PC-9 (cell line): ENCODE measurements around the gene KIF7. TPM values are rescaled to one million over a fixed set of nuclear protein-coding genes. Genes with fewer than 3 reads are reported as not detected.

Experiments
- BruUV-seq: library from RNA; stranded (reverse); fragments of 400-500 nt; replicated peaks from 2 replicates; lab custom pipeline; 2021; lab: Mats Ljungman, UMichigan
- CTCF ChIA-PET: fragments of 300-600 bp; sonication (Branson Sonifier 250); formaldehyde crosslinking; loops from one replicate; lab custom pipeline; 2022; ENCODE audit warnings: antibody characterized with exemption; lab: Charles Lee
- POLR2A ChIA-PET: fragments of 300-600 bp; sonication (Branson Sonifier 250); formaldehyde crosslinking; loops from one replicate; lab custom pipeline; 2022; ENCODE audit warnings: antibody characterized with exemption; ENCODE audit not compliant: unreplicated experiment; lab: Charles Lee
- DNase-seq, 2 experiments: peaks; one replicate each; pipeline versions ENCODE4 v3.0.0 to v3.0.0-alpha.2; 2015 to 2022; ENCODE audit warnings: mixed read lengths in 1 of 2
- H2AFZ ChIP-seq: fragments of 200-600 bp; sonication (generic); 2 replicates; pipeline ENCODE4 v1.8.1; 2017; ENCODE audit warnings: antibody characterized with exemption
- H3F3A ChIP-seq: fragments of 200-600 bp; sonication (generic); 2 replicates; pipeline ENCODE4 v1.8.1; 2017; ENCODE audit warnings: antibody characterized with exemption, mild to moderate bottlenecking, low read depth; ENCODE audit not compliant: insufficient read depth
- H3K27ac ChIP-seq: fragments of 200-600 bp; sonication (generic); 2 replicates; pipeline ENCODE4 v1.6.1; 2016; ENCODE audit warnings: mixed run types
- H3K27me3 ChIP-seq: fragments of 200-600 bp; sonication (generic); 2 replicates; pipeline ENCODE4 v1.6.1; 2016; ENCODE audit warnings: low read depth, mixed run types; ENCODE audit not compliant: insufficient read depth
- H3K36me3 ChIP-seq: fragments of 200-600 bp; sonication (generic); 2 replicates; pipeline ENCODE4 v1.6.1; 2016; ENCODE audit warnings: low read depth, mixed run types
- H3K4me1 ChIP-seq: fragments of 200-600 bp; sonication (generic); replicated peaks from 2 replicates; pipeline ENCODE4 v1.6.1; 2016; ENCODE audit warnings: mixed run types; ENCODE audit not compliant: insufficient read depth
- H3K4me2 ChIP-seq: fragments of 200-600 bp; sonication (generic); 2 replicates; pipeline ENCODE4 v1.6.1; 2017; ENCODE audit warnings: mixed run types
- H3K4me3 ChIP-seq: fragments of 200-600 bp; sonication (generic); 2 replicates; pipeline ENCODE4 v1.6.1; 2016; ENCODE audit warnings: mixed run types
- H3K79me2 ChIP-seq: fragments of 200-600 bp; sonication (generic); 2 replicates; pipeline ENCODE4 v1.6.1; 2017; ENCODE audit warnings: low read depth, mixed run types
- H3K9me2 ChIP-seq: fragments of 200-600 bp; sonication (generic); 2 replicates; pipeline ENCODE4 v1.8.1; 2017; ENCODE audit warnings: mild to moderate bottlenecking; ENCODE audit not compliant: insufficient read depth
- H3K9me3 ChIP-seq: fragments of 200-600 bp; sonication (generic); 2 replicates; pipeline ENCODE4 v1.8.1; 2016; ENCODE audit warnings: low read depth; ENCODE audit not compliant: insufficient read depth
- H4K20me1 ChIP-seq: fragments of 200-600 bp; sonication (generic); 2 replicates; pipeline ENCODE4 v1.8.1; 2017; ENCODE audit not compliant: insufficient read depth
- EZH2 ChIP-seq: fragments of 200-600 bp; sonication (generic); IDR thresholded peaks from 2 replicates; pipeline ENCODE4 v1.8.0; 2017; ENCODE audit warnings: antibody characterized with exemption, low read depth
- intact Hi-C: fragments of 100-400 bp; cut with micrococcal nuclease; formaldehyde crosslinking; loops from one replicate; pipeline ENCODE4 v1.10.0; 2022; ENCODE audit not compliant: unreplicated experiment
- total RNA-seq: library from RNA; stranded (reverse); gene quantifications from 2 replicates; pipeline ENCODE4 v1.2.3, GENCODE V29; 2021
- TF ChIP-seq, protein P1 (sequence below): fragments of 200-600 bp; sonication (generic); conservative IDR thresholded peaks from 2 replicates; pipeline ENCODE4 v1.6.1; 2017; ENCODE audit warnings: mixed run types, antibody characterized with exemption, mild to moderate bottlenecking, moderate library complexity

The KIF7 gene
- total RNA-seq, 1 experiment from 2014 or later: 13.3 TPM

DNA sequence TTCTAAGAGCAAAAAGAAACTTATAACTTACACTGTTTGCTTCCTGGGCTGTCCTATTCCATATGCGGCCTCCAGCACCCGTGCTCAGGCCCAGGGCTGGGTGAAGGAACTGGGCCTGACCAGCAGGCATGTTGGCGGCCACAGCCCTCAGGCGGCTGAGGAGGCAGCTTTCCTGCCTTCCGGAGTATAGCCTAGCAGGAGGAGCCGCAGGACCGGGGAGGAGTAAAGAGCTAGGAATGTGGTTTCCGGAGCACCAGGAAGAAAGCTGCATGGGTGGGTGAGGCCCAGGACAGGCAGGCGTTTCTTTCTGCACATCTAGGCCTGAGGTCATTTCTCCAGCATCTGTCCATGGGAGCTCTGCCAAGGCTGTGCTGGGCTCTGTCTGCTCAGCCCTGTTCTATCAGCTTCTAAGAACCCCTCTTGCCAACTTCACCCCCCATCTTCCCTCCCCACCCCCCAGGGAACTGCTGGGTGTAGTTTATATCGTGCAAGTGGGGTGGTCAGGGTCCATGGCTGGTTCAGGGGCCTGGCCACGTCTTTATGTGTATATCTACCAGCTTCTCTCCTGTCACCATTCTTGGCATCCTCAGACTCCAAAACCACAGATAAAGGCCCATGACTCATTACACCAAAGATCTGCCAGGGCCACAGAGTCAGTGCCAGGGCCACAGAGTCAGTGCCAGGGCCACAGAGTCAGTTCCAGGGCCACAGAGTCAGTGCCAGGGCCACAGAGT is 7.8 kb upstream of the KIF7 start:
- peak overlapping the region; percentile 55 for H3K4me3 ChIP-seq
- TF ChIP-seq, protein P1, sequence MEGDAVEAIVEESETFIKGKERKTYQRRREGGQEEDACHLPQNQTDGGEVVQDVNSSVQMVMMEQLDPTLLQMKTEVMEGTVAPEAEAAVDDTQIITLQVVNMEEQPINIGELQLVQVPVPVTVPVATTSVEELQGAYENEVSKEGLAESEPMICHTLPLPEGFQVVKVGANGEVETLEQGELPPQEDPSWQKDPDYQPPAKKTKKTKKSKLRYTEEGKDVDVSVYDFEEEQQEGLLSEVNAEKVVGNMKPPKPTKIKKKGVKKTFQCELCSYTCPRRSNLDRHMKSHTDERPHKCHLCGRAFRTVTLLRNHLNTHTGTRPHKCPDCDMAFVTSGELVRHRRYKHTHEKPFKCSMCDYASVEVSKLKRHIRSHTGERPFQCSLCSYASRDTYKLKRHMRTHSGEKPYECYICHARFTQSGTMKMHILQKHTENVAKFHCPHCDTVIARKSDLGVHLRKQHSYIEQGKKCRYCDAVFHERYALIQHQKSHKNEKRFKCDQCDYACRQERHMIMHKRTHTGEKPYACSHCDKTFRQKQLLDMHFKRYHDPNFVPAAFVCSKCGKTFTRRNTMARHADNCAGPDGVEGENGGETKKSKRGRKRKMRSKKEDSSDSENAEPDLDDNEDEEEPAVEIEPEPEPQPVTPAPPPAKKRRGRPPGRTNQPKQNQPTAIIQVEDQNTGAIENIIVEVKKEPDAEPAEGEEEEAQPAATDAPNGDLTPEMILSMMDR: no peak
- H3K4me2 ChIP-seq: peak overlapping the region; percentile 89
- peaks cover 26% of the 10 kb centered on the region for H3K4me1 ChIP-seq
- peaks cover 8% of the 10 kb centered on the region for H3K79me2 ChIP-seq
- no peaks in the 10 kb centered on the region for H3K27me3 ChIP-seq
- ChIA-PET POLR2A (interaction anchor here (0.7 to 0.9 kb wide), 5 partner anchors 17 to 396 kb away, joined by 3 to 7 read pairs (median 4); no protein-coding TSS in a partner anchor), CTCF (interaction anchor here (0.7 kb wide), 1 partner anchor 212 kb away, joined by 3 read pairs; no protein-coding TSS in a partner anchor)
- H3K36me3 ChIP-seq: no peaks in the 10 kb centered on the region
- BruUV-seq: no TSS peak
- intact Hi-C loops: loop anchor here (1.0 kb wide), 1 partner anchor 27 kb away; the partner anchor contains the start of genes PEX11A and WDR93
- peak overlapping the region; percentile 83 for H2AFZ ChIP-seq
- H4K20me1 ChIP-seq: no peaks in the 10 kb centered on the region
- no peaks in the 10 kb centered on the region for H3K9me3 ChIP-seq
- no peaks in the 10 kb centered on the region for H3K9me2 ChIP-seq
- H3F3A ChIP-seq: peaks cover 17% of the 10 kb centered on the region
- peak overlapping the region; percentile 82 for H3K27ac ChIP-seq
- peak; percentile 86 to 91 for DNase-seq

DNA sequence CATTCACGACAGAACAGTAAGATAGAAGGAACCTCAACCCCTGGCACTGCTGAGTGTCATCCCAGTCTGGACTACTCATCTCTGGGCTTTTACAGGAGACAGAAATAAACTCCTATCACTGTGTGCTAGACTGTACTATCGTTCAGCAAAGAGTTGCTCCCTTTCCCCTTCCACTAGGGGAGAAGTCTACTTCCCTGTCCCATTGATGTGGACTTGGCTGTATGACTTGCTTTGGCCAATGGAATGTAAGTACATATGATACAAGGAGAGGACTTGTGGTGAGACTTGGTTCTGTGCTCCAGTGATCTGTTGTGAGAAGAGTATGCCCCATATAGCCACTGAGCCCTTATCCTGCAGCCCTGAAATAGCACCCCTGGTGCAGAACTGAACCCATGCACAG is 5.3 kb upstream of the KIF7 start:
- intact Hi-C loops: no loop called here
- no TSS peak for BruUV-seq
- TF ChIP-seq EZH2: no peak
- TF ChIP-seq, protein P1: no peak
- Histone ChIP-seq H4K20me1 (no peaks in the 10 kb centered on the region), H3K79me2 (peaks cover 8% of the 10 kb centered on the region), H3K9me2 (no peaks in the 10 kb centered on the region), H3F3A (peaks cover 33% of the 10 kb centered on the region), H3K9me3 (no peaks in the 10 kb centered on the region), H3K4me1 (peaks cover 26% of the 10 kb centered on the region), H3K36me3 (no peaks in the 10 kb centered on the region), H3K4me2 (no peak overlapping the region), H3K27ac (no peak overlapping the region), H3K27me3 (no peaks in the 10 kb centered on the region), H3K4me3 (no peak overlapping the region), H2AFZ (no peak overlapping the region)
- CTCF ChIA-PET: interaction anchor here (0.5 to 0.7 kb wide), 2 partner anchors 41 to 161 kb away, joined by 4 read pairs; no protein-coding TSS in a partner anchor
- DNase-seq: no peak
- POLR2A ChIA-PET: no interaction called here

DNA sequence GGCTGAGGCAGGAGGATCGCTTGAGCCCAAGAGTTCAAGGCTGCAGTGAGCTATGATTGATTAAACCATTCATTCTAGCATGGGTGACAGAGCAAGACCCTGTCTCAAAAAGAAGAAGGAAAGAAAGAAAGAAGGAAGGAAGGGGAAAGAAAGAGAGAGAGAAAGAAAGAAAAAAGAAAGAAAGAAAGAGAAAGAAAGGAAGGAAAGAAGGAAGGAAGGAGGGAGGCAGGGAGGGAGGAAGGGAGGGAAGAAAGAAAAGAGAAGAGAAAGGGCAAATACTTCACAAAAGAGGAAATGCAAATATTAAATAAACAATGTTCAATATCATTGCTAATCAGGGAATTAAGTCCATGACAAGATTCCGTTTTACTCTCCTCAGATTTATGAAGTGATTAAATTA is 4.0 kb upstream of the KIF7 start:
- Histone ChIP-seq H4K20me1 (no peaks in the 10 kb centered on the region), H3K4me3 (no peak overlapping the region), H3K27me3 (no peaks in the 10 kb centered on the region), H3K36me3 (no peaks in the 10 kb centered on the region), H2AFZ (no peak overlapping the region), H3K27ac (no peak overlapping the region), H3K79me2 (peaks cover 8% of the 10 kb centered on the region), H3K4me1 (peaks cover 26% of the 10 kb centered on the region), H3K9me3 (no peaks in the 10 kb centered on the region), H3K9me2 (no peaks in the 10 kb centered on the region), H3F3A (peaks cover 39% of the 10 kb centered on the region), H3K4me2 (no peak overlapping the region)
- TF ChIP-seq, protein P1: no peak
- TF ChIP-seq EZH2: no peak
- BruUV-seq: no TSS peak
- no peak for DNase-seq
- intact Hi-C loops: loop anchor here (5.0 kb wide), 1 partner anchor 83 kb away; no protein-coding TSS in a partner anchor
- CTCF ChIA-PET: no interaction called here
- POLR2A ChIA-PET: no interaction called here
